HepG2 (cell line): ENCODE measurements around the gene SLC9A9. TPM values are rescaled to one million over a fixed set of nuclear protein-coding genes. Genes with fewer than 3 reads are reported as not detected.

Experiments used
- SAP130 ChIP-seq: IDR thresholded peaks from 2 replicates; pipeline ENCODE4 v1.6.1; 2016; ENCODE audit warnings: low read depth
- ZBTB8A ChIP-seq: sonication (generic); formaldehyde crosslinking; IDR thresholded peaks from 2 replicates; pipeline ENCODE4 v1.4.0; 2020; ENCODE audit warnings: mild to moderate bottlenecking, low read depth, missing genetic modification reagents, borderline replicate concordance
- ZNF552 ChIP-seq: sonication (generic); formaldehyde crosslinking; IDR thresholded peaks from 2 replicates; pipeline ENCODE4 v1.9.0; 2022; ENCODE audit warnings: missing genetic modification reagents, mild to moderate bottlenecking, borderline replicate concordance
- polyA plus RNA-seq, 8 experiments: library from polyadenylated mRNA; depleted of rRNA in 3 of 8; stranded (reverse) in 7 of 8; unstranded in 1 of 8; fragments of >200 nt; fragmentation: Illumina TruSeq in 4 of 8; extraction: Trizol in 4 of 8; gene quantifications; 2 replicates each; pipeline versions ENCODE4 v1.2.1 to v1.2.3, GENCODE V29; 2011 to 2016; ENCODE audit warnings: low read depth in 4 of 8, missing spikeins in 1 of 8, mixed read lengths in 1 of 8; ENCODE audit not compliant: insufficient read depth in 1 of 8
- total RNA-seq, 5 experiments: library from RNA; depleted of rRNA; stranded (reverse); fragments of >200 nt; fragmentation: Illumina TruSeq; extraction: Trizol; gene quantifications; 2 replicates each; pipeline ENCODE4 v1.2.3, GENCODE V29; 2016; ENCODE audit warnings: low read depth in 1 of 5
- TF ChIP-seq, protein P1 (sequence below): sonication (generic); formaldehyde crosslinking; IDR thresholded peaks from 2 replicates; pipeline ENCODE4 v1.4.0; 2020; ENCODE audit warnings: missing genetic modification reagents
- TF ChIP-seq, protein P2 (sequence below): sonication (generic); formaldehyde crosslinking; IDR thresholded peaks from 2 replicates; pipeline ENCODE4 v1.4.0; 2020; ENCODE audit warnings: missing genetic modification reagents

Gene SLC9A9
- total and polyA plus RNA-seq, 2 of the 13 experiments (the other 11 are each of a cell fraction or from before 2014, with no cell fraction given): not detected

DNA sequence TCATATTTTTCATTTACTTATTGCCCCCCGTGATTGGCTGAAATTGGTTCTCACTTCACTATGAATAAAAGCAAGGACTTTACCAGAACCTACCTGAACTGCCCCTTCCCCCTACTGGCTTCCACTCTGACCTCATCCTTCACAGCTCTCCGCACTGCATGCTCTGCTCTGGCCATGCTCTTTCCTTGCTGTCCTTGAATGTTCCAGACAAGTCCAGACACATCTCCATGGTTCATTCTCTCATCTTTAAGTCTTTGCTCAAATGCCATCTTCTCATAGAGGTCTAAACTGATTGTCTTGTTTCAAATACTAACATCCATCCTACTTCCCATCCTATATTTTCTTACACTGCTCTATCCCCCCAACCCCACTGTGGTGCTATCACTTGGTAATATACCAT, 599.3 kb downstream of the SLC9A9 start (continued):
- TF ChIP-seq, protein P1, sequence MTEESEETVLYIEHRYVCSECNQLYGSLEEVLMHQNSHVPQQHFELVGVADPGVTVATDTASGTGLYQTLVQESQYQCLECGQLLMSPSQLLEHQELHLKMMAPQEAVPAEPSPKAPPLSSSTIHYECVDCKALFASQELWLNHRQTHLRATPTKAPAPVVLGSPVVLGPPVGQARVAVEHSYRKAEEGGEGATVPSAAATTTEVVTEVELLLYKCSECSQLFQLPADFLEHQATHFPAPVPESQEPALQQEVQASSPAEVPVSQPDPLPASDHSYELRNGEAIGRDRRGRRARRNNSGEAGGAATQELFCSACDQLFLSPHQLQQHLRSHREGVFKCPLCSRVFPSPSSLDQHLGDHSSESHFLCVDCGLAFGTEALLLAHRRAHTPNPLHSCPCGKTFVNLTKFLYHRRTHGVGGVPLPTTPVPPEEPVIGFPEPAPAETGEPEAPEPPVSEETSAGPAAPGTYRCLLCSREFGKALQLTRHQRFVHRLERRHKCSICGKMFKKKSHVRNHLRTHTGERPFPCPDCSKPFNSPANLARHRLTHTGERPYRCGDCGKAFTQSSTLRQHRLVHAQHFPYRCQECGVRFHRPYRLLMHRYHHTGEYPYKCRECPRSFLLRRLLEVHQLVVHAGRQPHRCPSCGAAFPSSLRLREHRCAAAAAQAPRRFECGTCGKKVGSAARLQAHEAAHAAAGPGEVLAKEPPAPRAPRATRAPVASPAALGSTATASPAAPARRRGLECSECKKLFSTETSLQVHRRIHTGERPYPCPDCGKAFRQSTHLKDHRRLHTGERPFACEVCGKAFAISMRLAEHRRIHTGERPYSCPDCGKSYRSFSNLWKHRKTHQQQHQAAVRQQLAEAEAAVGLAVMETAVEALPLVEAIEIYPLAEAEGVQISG (CRISPR knock-in tag): no peak
- TF ChIP-seq ZBTB8A (CRISPR knock-in tag) (no peak), SAP130 (CRISPR knock-in tag) (no peak), ZNF552 (no peak)
- TF ChIP-seq, protein P2, sequence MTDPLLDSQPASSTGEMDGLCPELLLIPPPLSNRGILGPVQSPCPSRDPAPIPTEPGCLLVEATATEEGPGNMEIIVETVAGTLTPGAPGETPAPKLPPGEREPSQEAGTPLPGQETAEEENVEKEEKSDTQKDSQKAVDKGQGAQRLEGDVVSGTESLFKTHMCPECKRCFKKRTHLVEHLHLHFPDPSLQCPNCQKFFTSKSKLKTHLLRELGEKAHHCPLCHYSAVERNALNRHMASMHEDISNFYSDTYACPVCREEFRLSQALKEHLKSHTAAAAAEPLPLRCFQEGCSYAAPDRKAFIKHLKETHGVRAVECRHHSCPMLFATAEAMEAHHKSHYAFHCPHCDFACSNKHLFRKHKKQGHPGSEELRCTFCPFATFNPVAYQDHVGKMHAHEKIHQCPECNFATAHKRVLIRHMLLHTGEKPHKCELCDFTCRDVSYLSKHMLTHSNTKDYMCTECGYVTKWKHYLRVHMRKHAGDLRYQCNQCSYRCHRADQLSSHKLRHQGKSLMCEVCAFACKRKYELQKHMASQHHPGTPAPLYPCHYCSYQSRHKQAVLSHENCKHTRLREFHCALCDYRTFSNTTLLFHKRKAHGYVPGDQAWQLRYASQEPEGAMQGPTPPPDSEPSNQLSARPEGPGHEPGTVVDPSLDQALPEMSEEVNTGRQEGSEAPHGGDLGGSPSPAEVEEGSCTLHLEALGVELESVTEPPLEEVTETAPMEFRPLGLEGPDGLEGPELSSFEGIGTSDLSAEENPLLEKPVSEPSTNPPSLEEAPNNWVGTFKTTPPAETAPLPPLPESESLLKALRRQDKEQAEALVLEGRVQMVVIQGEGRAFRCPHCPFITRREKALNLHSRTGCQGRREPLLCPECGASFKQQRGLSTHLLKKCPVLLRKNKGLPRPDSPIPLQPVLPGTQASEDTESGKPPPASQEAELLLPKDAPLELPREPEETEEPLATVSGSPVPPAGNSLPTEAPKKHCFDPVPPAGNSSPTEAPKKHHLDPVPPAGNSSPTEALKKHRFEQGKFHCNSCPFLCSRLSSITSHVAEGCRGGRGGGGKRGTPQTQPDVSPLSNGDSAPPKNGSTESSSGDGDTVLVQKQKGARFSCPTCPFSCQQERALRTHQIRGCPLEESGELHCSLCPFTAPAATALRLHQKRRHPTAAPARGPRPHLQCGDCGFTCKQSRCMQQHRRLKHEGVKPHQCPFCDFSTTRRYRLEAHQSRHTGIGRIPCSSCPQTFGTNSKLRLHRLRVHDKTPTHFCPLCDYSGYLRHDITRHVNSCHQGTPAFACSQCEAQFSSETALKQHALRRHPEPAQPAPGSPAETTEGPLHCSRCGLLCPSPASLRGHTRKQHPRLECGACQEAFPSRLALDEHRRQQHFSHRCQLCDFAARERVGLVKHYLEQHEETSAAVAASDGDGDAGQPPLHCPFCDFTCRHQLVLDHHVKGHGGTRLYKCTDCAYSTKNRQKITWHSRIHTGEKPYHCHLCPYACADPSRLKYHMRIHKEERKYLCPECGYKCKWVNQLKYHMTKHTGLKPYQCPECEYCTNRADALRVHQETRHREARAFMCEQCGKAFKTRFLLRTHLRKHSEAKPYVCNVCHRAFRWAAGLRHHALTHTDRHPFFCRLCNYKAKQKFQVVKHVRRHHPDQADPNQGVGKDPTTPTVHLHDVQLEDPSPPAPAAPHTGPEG (CRISPR knock-in tag): no peak
